ENCODE measurements around the gene MGP.

DNA sequence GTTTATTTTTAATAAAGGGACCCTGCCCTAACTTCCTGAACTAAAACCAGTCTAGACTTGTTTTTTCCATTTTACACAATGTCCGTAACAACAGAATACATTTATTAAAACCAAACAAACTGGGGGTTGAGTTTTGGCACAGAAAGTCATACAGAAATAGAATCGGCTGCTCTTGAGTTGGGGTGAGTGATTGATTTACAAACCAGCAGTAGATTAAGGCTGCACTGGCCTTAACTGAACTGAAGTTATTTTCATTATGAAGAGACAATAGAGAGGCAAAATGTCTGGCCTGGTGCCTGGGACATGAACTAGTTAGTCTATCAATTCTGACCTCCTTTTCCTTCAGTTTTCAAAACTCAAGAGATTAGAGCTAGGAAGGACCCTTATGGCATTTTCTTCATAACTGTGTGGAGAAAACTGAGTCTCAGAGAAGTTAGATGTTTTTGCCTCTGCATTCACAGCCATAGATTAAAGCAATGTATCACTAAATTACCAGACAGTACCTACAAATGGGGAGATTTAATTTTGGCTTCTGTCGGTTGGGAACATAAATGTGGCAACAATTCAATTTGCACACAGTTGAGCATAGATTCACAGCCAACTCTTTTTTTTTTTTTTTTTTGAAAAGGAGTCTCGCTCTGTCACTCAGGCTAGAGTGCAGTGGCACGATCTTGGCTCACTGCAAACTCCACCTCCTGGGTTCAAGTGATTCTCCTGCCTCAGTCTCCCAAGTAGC is 19.8 kb upstream of the MGP start:
- TF ChIP-seq ZNF70 (CRISPR knock-in tag; IDR thresholded peaks at IDR 0.05) (no peak), ZNF565 (CRISPR knock-in tag; conservative IDR thresholded peaks at IDR 0.05; ENCODE audit: low read depth) (no peak), GLIS3 (CRISPR knock-in tag; IDR thresholded peaks at IDR 0.05) (no peak), ARNTL (CRISPR knock-in tag; IDR thresholded peaks at IDR 0.05; ENCODE audit: borderline replicate concordance, low read depth) (no peak), ZFP3 (CRISPR knock-in tag; IDR thresholded peaks at IDR 0.05) (no peak), ESRRG (CRISPR knock-in tag; IDR thresholded peaks at IDR 0.05) (no peak), ISL1 (CRISPR knock-in tag; IDR thresholded peaks at IDR 0.05) (no peak), BACH2 (CRISPR knock-in tag; IDR thresholded peaks at IDR 0.05; ENCODE audit: borderline replicate concordance) (no peak), ZFP30 (CRISPR knock-in tag; IDR thresholded peaks at IDR 0.05) (no peak), CSDC2 (CRISPR knock-in tag; IDR thresholded peaks at IDR 0.05) (no peak), ZNF8 (CRISPR knock-in tag; IDR thresholded peaks at IDR 0.05) (no peak)
- TF ChIP-seq, protein P1, sequence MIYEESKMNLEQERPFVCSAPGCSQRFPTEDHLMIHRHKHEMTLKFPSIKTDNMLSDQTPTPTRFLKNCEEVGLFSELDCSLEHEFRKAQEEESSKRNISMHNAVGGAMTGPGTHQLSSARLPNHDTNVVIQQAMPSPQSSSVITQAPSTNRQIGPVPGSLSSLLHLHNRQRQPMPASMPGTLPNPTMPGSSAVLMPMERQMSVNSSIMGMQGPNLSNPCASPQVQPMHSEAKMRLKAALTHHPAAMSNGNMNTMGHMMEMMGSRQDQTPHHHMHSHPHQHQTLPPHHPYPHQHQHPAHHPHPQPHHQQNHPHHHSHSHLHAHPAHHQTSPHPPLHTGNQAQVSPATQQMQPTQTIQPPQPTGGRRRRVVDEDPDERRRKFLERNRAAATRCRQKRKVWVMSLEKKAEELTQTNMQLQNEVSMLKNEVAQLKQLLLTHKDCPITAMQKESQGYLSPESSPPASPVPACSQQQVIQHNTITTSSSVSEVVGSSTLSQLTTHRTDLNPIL (CRISPR knock-in tag; IDR thresholded peaks at IDR 0.05; ENCODE audit: low read depth): no peak
- TF ChIP-seq, protein P2, sequence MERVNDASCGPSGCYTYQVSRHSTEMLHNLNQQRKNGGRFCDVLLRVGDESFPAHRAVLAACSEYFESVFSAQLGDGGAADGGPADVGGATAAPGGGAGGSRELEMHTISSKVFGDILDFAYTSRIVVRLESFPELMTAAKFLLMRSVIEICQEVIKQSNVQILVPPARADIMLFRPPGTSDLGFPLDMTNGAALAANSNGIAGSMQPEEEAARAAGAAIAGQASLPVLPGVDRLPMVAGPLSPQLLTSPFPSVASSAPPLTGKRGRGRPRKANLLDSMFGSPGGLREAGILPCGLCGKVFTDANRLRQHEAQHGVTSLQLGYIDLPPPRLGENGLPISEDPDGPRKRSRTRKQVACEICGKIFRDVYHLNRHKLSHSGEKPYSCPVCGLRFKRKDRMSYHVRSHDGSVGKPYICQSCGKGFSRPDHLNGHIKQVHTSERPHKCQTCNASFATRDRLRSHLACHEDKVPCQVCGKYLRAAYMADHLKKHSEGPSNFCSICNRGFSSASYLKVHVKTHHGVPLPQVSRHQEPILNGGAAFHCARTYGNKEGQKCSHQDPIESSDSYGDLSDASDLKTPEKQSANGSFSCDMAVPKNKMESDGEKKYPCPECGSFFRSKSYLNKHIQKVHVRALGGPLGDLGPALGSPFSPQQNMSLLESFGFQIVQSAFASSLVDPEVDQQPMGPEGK (CRISPR knock-in tag; IDR thresholded peaks at IDR 0.05; ENCODE audit: borderline replicate concordance): no peak
- TF ChIP-seq, protein P3, sequence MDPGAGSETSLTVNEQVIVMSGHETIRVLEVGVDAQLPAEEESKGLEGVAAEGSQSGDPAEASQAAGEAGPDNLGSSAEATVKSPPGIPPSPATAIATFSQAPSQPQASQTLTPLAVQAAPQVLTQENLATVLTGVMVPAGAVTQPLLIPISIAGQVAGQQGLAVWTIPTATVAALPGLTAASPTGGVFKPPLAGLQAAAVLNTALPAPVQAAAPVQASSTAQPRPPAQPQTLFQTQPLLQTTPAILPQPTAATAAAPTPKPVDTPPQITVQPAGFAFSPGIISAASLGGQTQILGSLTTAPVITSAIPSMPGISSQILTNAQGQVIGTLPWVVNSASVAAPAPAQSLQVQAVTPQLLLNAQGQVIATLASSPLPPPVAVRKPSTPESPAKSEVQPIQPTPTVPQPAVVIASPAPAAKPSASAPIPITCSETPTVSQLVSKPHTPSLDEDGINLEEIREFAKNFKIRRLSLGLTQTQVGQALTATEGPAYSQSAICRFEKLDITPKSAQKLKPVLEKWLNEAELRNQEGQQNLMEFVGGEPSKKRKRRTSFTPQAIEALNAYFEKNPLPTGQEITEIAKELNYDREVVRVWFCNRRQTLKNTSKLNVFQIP (CRISPR knock-in tag; IDR thresholded peaks at IDR 0.05; ENCODE audit: borderline replicate concordance, low read depth): no peak

Data from SK-N-SH treated with all-trans-retinoic acid at 6 μM for 48 hours (cell line).